HG03432 (cell line): ENCODE data around the gene SPACA4.
"Not testable (repeated sequence)": the region's sequence is repeated elsewhere in the genome, so short reads cannot be mapped to it uniquely, and the experiment has no call there.

Experiments used
- ATAC-seq: cut with Tn5 transposase; IDR thresholded peaks from one replicate; pipeline ENCODE4 v1.9.1; 2021; ENCODE audit warnings: mild to moderate bottlenecking, moderate library complexity; ENCODE audit not compliant: unreplicated experiment

SPACA4 gene

GRCh38 chr19:48606463-48607358 is at the start of gene SPACA4:
SPACA4 (plus strand) TSS chr19:48606742; CDS start chr19:48606979, 237 bp downstream.
- no peak for ATAC-seq

- no peak for ATAC-seq
These were observed 49.7 kb upstream of the SPACA4 start for GRCh38 chr19:48556825-48557224.

GRCh38 chr19:48558018-48558684 is 48.4 kb upstream of the SPACA4 start:
- ATAC-seq: no peak

- no peak for ATAC-seq
These were observed 46.4 kb upstream of the SPACA4 start for GRCh38 chr19:48560095-48560530.

- ATAC-seq: no peak
These were observed 45.1 kb upstream of the SPACA4 start for GRCh38 chr19:48561412-48561811.

- ATAC-seq: no peak
These were observed 41.5 kb upstream of the SPACA4 start for GRCh38 chr19:48565090-48565489.

GRCh38 chr19:48568345-48568886 is 38.1 kb upstream of the SPACA4 start:
- ATAC-seq: no peak

GRCh38 chr19:48569814-48570213 is 36.7 kb upstream of the SPACA4 start:
- ATAC-seq: no peak

- no peak for ATAC-seq
These were observed 35.0 kb upstream of the SPACA4 start for GRCh38 chr19:48571378-48572162.

GRCh38 chr19:48573163-48573505 is 33.4 kb upstream of the SPACA4 start:
- no peak for ATAC-seq

- ATAC-seq: no peak
These were observed 30.5 kb upstream of the SPACA4 start for GRCh38 chr19:48575931-48576622.

- not testable (repeated sequence) for ATAC-seq
These were observed 28.6 kb upstream of the SPACA4 start for GRCh38 chr19:48577908-48578307.

GRCh38 chr19:48578891-48579290 is 27.7 kb upstream of the SPACA4 start:
- ATAC-seq: no peak

- no peak for ATAC-seq
These were observed 24.4 kb upstream of the SPACA4 start for GRCh38 chr19:48582168-48582567.

GRCh38 chr19:48587387-48587786 is 19.2 kb upstream of the SPACA4 start:
- no peak for ATAC-seq

- ATAC-seq: no peak
These were observed 17.7 kb upstream of the SPACA4 start for GRCh38 chr19:48588670-48589401.

- ATAC-seq: no peak
These were observed 15.5 kb upstream of the SPACA4 start for GRCh38 chr19:48591021-48591420.

- ATAC-seq: no peak
These were observed 11.4 kb upstream of the SPACA4 start for GRCh38 chr19:48595171-48595570.

- ATAC-seq: no peak
These were observed 10.7 kb upstream of the SPACA4 start for GRCh38 chr19:48595833-48596232.

- ATAC-seq: no peak
These were observed 10.3 kb upstream of the SPACA4 start for GRCh38 chr19:48596237-48596636.
